ENCODE results near the gene THRB. TPM values are rescaled to one million over a fixed set of nuclear protein-coding genes. Genes with fewer than 3 reads are reported as not detected.

The THRB gene
- polyA plus RNA-seq, 1 experiment, result 0.83 TPM

DNA sequence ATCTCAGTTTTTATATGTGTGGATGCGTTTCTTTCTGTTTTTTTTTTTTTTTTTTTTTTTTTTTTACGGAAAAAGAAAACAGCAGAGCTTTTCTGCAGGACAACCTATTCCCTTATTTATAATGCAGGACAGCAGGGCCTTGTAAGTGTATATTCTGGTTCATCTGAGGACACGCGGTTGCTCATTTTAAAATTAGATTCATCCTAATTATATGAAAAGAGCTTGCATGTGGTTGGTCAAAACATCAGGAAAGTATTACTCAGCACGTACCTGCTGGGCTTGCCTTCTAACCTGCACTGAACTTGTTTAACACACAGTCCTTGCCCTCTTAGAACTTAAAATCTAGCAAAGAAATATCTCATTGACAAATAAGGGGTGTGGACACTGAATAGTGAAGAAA lies 13.5 kb downstream of the THRB start:
- no peaks in the 10 kb centered on the region for H3K36me3 ChIP-seq (ENCODE audit: control insufficient read depth, insufficient read depth, low read length)
- ChIA-PET CTCF (interaction anchor here (0.8 kb wide), 1 partner anchor 118 kb away, joined by 3 read pairs; no protein-coding TSS in a partner anchor), POLR2A (no interaction called here)
- H3K27me3 ChIP-seq (ENCODE audit: control insufficient read depth, insufficient read depth, low read length), result no peaks in the 10 kb centered on the region; the same call in 1 of the 2 replicates
- TF ChIP-seq, protein P1, sequence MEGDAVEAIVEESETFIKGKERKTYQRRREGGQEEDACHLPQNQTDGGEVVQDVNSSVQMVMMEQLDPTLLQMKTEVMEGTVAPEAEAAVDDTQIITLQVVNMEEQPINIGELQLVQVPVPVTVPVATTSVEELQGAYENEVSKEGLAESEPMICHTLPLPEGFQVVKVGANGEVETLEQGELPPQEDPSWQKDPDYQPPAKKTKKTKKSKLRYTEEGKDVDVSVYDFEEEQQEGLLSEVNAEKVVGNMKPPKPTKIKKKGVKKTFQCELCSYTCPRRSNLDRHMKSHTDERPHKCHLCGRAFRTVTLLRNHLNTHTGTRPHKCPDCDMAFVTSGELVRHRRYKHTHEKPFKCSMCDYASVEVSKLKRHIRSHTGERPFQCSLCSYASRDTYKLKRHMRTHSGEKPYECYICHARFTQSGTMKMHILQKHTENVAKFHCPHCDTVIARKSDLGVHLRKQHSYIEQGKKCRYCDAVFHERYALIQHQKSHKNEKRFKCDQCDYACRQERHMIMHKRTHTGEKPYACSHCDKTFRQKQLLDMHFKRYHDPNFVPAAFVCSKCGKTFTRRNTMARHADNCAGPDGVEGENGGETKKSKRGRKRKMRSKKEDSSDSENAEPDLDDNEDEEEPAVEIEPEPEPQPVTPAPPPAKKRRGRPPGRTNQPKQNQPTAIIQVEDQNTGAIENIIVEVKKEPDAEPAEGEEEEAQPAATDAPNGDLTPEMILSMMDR (IDR thresholded peaks at IDR 0.05; ENCODE audit: insufficient read depth, low read depth, low read length), result no peak
- H3K4me3 ChIP-seq (ENCODE audit: low read depth, low read length), result no peak overlapping the region
- no peak for DNase-seq (ENCODE audit: low read depth)

DNA sequence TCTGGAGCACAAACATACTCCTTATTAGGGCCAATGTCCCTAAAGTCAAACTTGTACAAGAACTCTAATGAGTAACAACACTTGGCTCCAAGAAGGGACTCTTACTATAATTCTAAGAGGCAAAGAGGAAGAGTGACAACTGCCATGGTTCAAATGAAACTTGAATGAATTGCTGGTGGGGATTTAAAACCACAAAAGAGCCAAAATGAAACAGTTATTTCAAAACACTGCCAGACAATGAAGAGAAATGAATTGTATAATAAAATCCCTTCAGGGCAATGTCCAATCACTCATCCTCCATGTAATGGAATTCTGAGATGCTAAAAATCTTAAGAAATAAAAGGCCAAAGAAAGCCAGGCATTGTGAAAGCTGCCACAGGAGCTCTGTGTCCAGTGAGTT lies 14.2 kb downstream of the THRB start:
- no peak overlapping the region for H3K4me3 ChIP-seq (ENCODE audit: low read depth, low read length)
- no peaks in the 10 kb centered on the region; the same call in 1 of the 2 replicates for H3K27me3 ChIP-seq (ENCODE audit: control insufficient read depth, insufficient read depth, low read length)
- ChIA-PET CTCF (interaction anchor here (0.8 kb wide), 1 partner anchor 117 kb away, joined by 3 read pairs; no protein-coding TSS in a partner anchor), POLR2A (no interaction called here)
- TF ChIP-seq, protein P1 (IDR thresholded peaks at IDR 0.05; ENCODE audit: insufficient read depth, low read depth, low read length), result no peak
- no peak for DNase-seq (ENCODE audit: low read depth)
- H3K36me3 ChIP-seq (ENCODE audit: control insufficient read depth, insufficient read depth, low read length), result no peaks in the 10 kb centered on the region

DNA sequence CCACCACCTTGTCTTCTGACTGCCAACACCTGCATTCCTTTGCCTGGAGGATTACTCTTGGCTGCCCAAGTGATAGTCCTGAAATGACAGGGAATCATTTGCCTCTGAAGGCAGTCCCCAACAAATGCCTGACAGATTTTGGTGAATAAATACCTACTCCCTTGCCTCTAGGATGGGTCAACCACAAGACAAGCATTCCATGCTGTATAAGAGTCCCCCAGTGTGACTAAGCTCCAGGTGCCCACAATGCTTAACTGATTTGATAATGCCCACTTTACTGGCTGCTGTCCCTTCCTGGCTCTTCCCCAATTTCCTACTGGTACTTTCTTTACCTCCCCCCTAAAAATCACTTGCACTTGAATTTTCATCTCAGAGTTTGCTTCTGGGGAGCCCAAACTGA lies 14.8 kb downstream of the THRB start:
- no peaks in the 10 kb centered on the region for H3K36me3 ChIP-seq (ENCODE audit: control insufficient read depth, insufficient read depth, low read length)
- no peak overlapping the region for H3K4me3 ChIP-seq (ENCODE audit: low read depth, low read length)
- POLR2A ChIA-PET, result no interaction called here
- DNase-seq (ENCODE audit: low read depth), result no peak
- CTCF ChIA-PET, result no interaction called here
- TF ChIP-seq, protein P1 (IDR thresholded peaks at IDR 0.05; ENCODE audit: insufficient read depth, low read depth, low read length), result no peak
- H3K27me3 ChIP-seq (ENCODE audit: control insufficient read depth, insufficient read depth, low read length), result no peaks in the 10 kb centered on the region; the same call in 1 of the 2 replicates

DNA sequence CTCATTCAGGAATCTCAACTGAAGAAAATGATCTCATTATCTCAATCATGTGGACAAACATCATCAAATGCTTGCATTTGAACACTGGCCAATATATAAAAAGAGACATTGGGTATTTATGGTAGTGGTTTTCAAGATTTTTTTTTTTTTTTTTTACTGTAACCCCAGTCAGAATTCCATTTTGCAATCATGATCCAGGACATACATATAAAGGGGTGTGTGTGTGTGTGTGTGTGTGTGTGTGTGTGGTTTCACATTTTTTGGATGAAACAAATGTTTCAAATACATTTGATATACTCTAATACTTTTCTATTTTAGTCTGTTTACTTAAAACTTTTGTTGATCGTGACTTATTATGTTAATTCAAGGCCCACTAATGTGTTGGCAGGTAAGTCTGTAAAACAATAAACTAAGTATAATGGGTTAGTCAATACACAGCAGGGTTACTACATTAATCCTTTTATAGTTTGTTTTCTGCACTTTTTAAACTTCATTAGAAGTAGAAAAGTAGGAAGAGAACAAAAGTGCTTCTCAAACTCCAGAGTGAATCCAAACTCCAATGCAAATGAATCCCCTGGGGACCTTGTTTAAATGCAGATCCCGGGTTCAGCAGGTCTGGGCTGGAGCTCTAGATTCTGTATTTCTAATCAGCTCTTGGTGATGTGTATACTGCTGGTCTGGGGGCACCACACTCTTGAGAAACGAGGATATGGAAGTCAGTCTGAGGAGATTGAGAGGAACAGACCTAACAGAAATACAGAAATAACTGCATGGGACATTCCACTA lies 17.6 kb downstream of the THRB start:
- ChIA-PET CTCF (interaction anchor here (1.2 kb wide), 1 partner anchor 19 kb away, joined by 5 read pairs; no protein-coding TSS in a partner anchor), POLR2A (no interaction called here)
- Histone ChIP-seq H3K4me3 (ENCODE audit: low read depth, low read length) (no peak overlapping the region), H3K27me3 (ENCODE audit: control insufficient read depth, insufficient read depth, low read length) (no peaks in the 10 kb centered on the region), H3K36me3 (ENCODE audit: control insufficient read depth, insufficient read depth, low read length) (no peaks in the 10 kb centered on the region)
- TF ChIP-seq, protein P1 (IDR thresholded peaks at IDR 0.05; ENCODE audit: insufficient read depth, low read depth, low read length), result no peak
- peak; percentile 18 for DNase-seq (ENCODE audit: low read depth)

DNA sequence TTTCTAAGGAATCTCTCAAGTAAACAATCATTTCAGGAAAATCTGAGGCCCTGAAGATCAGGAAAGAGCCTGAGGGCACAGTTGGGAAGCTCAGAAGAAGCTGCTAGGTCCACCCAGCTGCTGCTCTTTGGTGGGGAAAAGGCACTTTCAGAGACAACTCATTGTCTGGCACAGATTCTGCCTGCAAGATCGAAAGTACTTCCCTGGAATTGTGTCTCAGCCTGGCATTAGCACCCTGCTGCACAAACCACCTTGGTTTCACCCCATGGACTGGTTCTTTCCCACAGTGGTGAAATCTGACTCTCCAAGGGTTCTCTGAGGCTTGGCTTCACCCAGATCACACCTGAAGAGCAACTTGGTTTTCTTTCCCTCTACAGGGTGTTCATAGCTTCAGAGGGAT lies 18.7 kb downstream of the THRB start:
- Histone ChIP-seq H3K27me3 (ENCODE audit: control insufficient read depth, insufficient read depth, low read length) (no peaks in the 10 kb centered on the region), H3K36me3 (ENCODE audit: control insufficient read depth, insufficient read depth, low read length) (no peaks in the 10 kb centered on the region), H3K4me3 (ENCODE audit: low read depth, low read length) (no peak overlapping the region)
- no peak for DNase-seq (ENCODE audit: low read depth)
- ChIA-PET CTCF (no interaction called here), POLR2A (no interaction called here)
- TF ChIP-seq, protein P1 (IDR thresholded peaks at IDR 0.05; ENCODE audit: insufficient read depth, low read depth, low read length), result no peak
